Measurements from ENCODE around the gene FREY1.

Gene FREY1

DNA sequence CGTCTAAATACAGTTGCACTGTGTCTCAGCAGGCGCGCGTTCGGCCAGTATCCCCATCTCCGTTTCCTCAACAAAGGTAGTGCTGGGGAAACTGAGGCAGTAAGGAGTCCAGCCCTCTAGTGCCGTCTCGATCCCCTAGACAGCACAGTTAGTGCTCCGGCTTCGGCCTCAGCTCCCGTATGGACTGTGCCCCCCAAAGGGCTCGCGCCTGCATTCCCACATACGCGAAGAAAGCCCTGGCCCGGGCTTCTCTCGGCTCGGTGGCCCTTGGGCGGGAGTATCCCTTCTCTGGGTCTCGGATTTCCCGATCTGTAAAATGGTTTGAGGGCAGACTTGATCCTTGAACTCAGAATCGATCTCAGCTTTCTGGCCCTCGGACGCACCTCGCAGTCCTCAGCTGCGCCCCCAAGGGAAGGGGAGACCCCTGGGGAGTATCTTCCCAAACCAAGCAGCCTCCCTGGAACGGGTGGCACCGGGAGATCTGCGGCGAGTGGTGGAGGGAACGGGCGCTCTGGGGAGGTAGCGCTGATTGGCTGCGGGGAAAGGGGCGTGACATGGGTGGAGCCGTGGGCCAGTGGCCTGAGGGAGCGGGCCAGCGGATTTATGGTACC is 11.4 kb upstream of the FREY1 start (continued):
- TF ChIP-seq ZNF548 (tag by site-specific recombination; IDR thresholded peaks at IDR 0.05) (no peak), ZNF530 (tag by site-specific recombination; IDR thresholded peaks at IDR 0.05; ENCODE audit: low read depth) (no peak), ZIC2 (tag by site-specific recombination; IDR thresholded peaks at IDR 0.05) (peak; percentile 50), ZNF670 (tag by site-specific recombination; IDR thresholded peaks at IDR 0.05; ENCODE audit: low read depth) (no peak), MZF1 (tag by site-specific recombination; IDR thresholded peaks at IDR 0.05; ENCODE audit: borderline replicate concordance) (no peak), GLIS2 (tag by site-specific recombination; IDR thresholded peaks at IDR 0.05) (peak; percentile 82), ZNF473 (tag by site-specific recombination; IDR thresholded peaks at IDR 0.05) (no peak), ZNF335 (tag by site-specific recombination; conservative IDR thresholded peaks at IDR 0.05) (peak; percentile 25), ZNF501 (tag by site-specific recombination; IDR thresholded peaks at IDR 0.05) (no peak), ZNF416 (tag by site-specific recombination; IDR thresholded peaks at IDR 0.05) (no peak), SP7 (tag by site-specific recombination; IDR thresholded peaks at IDR 0.05) (no peak), ZNF626 (tag by site-specific recombination; IDR thresholded peaks at IDR 0.05) (no peak), ZNF624 (tag by site-specific recombination; IDR thresholded peaks at IDR 0.05) (no peak), ZNF596 (tag by site-specific recombination; IDR thresholded peaks at IDR 0.05) (no peak), ZNF707 (tag by site-specific recombination; IDR thresholded peaks at IDR 0.05) (no peak), ZNF121 (tag by site-specific recombination; IDR thresholded peaks at IDR 0.05) (no peak), ZNF274 (IDR thresholded peaks at IDR 0.05; ENCODE audit: low read length) (no peak), ZNF274 (tag by site-specific recombination; IDR thresholded peaks at IDR 0.05; ENCODE audit: borderline replicate concordance) (no peak), OSR2 (tag by site-specific recombination; IDR thresholded peaks at IDR 0.05) (no peak), ZNF664 (tag by site-specific recombination; IDR thresholded peaks at IDR 0.05) (0 out of 2 replicates have a peak, but pooled peaks have one; percentile 7), ZNF324 (tag by site-specific recombination; IDR thresholded peaks at IDR 0.05) (no peak), ZNF610 (tag by site-specific recombination; IDR thresholded peaks at IDR 0.05; ENCODE audit: borderline replicate concordance) (no peak), ZNF510 (tag by site-specific recombination; IDR thresholded peaks at IDR 0.05; ENCODE audit: insufficient replicate concordance) (no peak), ZNF785 (tag by site-specific recombination; IDR thresholded peaks at IDR 0.05) (no peak), ZNF48 (tag by site-specific recombination; IDR thresholded peaks at IDR 0.05) (no peak)
- TF ChIP-seq, protein P1, sequence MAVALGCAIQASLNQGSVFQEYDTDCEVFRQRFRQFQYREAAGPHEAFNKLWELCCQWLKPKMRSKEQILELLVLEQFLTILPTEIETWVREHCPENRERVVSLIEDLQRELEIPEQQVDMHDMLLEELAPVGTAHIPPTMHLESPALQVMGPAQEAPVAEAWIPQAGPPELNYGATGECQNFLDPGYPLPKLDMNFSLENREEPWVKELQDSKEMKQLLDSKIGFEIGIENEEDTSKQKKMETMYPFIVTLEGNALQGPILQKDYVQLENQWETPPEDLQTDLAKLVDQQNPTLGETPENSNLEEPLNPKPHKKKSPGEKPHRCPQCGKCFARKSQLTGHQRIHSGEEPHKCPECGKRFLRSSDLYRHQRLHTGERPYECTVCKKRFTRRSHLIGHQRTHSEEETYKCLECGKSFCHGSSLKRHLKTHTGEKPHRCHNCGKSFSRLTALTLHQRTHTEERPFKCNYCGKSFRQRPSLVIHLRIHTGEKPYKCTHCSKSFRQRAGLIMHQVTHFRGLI (tag by site-specific recombination; IDR thresholded peaks at IDR 0.05): no peak
- TF ChIP-seq, protein P2, sequence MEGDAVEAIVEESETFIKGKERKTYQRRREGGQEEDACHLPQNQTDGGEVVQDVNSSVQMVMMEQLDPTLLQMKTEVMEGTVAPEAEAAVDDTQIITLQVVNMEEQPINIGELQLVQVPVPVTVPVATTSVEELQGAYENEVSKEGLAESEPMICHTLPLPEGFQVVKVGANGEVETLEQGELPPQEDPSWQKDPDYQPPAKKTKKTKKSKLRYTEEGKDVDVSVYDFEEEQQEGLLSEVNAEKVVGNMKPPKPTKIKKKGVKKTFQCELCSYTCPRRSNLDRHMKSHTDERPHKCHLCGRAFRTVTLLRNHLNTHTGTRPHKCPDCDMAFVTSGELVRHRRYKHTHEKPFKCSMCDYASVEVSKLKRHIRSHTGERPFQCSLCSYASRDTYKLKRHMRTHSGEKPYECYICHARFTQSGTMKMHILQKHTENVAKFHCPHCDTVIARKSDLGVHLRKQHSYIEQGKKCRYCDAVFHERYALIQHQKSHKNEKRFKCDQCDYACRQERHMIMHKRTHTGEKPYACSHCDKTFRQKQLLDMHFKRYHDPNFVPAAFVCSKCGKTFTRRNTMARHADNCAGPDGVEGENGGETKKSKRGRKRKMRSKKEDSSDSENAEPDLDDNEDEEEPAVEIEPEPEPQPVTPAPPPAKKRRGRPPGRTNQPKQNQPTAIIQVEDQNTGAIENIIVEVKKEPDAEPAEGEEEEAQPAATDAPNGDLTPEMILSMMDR (tag by site-specific recombination; IDR thresholded peaks at IDR 0.05): no peak
- TF ChIP-seq, protein P3, sequence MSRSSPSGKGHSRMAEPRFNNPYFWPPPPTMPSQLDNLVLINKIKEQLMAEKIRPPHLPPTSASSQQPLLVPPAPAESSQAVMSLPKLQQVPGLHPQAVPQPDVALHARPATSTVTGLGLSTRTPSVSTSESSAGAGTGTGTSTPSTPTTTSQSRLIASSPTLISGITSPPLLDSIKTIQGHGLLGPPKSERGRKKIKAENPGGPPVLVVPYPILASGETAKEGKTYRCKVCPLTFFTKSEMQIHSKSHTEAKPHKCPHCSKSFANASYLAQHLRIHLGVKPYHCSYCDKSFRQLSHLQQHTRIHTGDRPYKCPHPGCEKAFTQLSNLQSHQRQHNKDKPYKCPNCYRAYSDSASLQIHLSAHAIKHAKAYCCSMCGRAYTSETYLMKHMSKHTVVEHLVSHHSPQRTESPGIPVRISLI (tag by site-specific recombination; IDR thresholded peaks at IDR 0.05): no peak
- TF ChIP-seq, protein P4, sequence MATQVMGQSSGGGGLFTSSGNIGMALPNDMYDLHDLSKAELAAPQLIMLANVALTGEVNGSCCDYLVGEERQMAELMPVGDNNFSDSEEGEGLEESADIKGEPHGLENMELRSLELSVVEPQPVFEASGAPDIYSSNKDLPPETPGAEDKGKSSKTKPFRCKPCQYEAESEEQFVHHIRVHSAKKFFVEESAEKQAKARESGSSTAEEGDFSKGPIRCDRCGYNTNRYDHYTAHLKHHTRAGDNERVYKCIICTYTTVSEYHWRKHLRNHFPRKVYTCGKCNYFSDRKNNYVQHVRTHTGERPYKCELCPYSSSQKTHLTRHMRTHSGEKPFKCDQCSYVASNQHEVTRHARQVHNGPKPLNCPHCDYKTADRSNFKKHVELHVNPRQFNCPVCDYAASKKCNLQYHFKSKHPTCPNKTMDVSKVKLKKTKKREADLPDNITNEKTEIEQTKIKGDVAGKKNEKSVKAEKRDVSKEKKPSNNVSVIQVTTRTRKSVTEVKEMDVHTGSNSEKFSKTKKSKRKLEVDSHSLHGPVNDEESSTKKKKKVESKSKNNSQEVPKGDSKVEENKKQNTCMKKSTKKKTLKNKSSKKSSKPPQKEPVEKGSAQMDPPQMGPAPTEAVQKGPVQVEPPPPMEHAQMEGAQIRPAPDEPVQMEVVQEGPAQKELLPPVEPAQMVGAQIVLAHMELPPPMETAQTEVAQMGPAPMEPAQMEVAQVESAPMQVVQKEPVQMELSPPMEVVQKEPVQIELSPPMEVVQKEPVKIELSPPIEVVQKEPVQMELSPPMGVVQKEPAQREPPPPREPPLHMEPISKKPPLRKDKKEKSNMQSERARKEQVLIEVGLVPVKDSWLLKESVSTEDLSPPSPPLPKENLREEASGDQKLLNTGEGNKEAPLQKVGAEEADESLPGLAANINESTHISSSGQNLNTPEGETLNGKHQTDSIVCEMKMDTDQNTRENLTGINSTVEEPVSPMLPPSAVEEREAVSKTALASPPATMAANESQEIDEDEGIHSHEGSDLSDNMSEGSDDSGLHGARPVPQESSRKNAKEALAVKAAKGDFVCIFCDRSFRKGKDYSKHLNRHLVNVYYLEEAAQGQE (tag by site-specific recombination; IDR thresholded peaks at IDR 0.05): no peak
- TF ChIP-seq, protein P5, sequence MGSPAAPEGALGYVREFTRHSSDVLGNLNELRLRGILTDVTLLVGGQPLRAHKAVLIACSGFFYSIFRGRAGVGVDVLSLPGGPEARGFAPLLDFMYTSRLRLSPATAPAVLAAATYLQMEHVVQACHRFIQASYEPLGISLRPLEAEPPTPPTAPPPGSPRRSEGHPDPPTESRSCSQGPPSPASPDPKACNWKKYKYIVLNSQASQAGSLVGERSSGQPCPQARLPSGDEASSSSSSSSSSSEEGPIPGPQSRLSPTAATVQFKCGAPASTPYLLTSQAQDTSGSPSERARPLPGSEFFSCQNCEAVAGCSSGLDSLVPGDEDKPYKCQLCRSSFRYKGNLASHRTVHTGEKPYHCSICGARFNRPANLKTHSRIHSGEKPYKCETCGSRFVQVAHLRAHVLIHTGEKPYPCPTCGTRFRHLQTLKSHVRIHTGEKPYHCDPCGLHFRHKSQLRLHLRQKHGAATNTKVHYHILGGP (tag by site-specific recombination; IDR thresholded peaks at IDR 0.05): no peak
- TF ChIP-seq, protein P6, sequence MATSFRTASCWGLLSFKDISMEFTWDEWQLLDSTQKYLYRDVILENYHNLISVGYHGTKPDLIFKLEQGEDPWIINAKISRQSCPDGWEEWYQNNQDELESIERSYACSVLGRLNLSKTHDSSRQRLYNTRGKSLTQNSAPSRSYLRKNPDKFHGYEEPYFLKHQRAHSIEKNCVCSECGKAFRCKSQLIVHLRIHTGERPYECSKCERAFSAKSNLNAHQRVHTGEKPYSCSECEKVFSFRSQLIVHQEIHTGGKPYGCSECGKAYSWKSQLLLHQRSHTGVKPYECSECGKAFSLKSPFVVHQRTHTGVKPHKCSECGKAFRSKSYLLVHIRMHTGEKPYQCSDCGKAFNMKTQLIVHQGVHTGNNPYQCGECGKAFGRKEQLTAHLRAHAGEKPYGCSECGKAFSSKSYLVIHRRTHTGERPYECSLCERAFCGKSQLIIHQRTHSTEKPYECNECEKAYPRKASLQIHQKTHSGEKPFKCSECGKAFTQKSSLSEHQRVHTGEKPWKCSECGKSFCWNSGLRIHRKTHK (tag by site-specific recombination; IDR thresholded peaks at IDR 0.05): no peak

Data from HEK293 (cell line).